ENCODE data around the gene NEDD9. TPM values are rescaled to one million over a fixed set of nuclear protein-coding genes. Genes with fewer than 3 reads are reported as not detected.

The NEDD9 gene
- total and polyA plus RNA-seq, 2 of the 13 experiments (the other 11 are each of a cell fraction or from before 2014, with no cell fraction given), result 27.1 to 389 TPM

DNA sequence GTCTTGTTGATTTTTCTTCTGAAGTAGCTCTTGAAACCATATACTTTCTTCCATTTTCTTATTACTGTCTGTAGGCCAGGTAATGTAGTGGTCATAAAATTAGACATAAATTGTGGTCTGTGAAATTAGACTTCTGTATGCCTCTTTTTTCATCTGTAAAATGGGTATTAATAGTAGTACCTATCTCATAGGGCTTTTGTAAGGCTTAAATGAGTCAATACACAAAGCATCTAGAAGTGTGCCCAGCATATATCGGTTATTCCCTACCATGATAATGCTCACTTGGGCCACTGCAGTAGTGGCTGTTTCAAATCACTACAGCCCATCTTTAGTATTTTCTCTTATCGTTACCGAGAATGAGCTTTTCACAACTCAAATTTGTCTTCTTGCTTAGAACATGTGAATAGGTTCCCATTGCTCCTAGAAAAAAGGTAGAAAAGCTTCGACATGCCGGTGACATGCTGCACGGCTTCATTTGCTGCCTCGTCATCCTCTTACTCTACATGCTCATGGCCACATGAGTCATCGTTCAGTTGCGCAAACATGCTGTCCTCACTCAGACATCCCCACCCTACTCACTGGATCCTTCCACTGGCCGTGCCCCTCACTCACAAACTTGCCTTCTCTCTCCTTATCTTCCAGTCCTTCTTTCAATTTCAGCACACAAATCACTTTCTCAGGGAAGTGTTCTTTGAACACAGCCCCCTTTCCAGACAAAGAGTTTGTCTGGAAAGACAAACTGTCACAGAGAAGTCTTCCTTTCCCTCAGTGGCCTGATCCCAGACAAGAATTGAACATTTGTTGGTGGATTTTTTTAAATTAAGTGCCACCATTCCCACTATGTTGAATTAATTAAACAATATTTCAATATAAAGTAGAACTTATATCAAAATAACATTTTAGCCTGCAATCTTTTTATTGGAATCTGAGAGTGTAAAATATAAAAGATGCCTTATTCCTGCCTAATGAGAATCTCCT, 88.8 kb downstream of the NEDD9 start (continued):
- TF ChIP-seq, protein P1, sequence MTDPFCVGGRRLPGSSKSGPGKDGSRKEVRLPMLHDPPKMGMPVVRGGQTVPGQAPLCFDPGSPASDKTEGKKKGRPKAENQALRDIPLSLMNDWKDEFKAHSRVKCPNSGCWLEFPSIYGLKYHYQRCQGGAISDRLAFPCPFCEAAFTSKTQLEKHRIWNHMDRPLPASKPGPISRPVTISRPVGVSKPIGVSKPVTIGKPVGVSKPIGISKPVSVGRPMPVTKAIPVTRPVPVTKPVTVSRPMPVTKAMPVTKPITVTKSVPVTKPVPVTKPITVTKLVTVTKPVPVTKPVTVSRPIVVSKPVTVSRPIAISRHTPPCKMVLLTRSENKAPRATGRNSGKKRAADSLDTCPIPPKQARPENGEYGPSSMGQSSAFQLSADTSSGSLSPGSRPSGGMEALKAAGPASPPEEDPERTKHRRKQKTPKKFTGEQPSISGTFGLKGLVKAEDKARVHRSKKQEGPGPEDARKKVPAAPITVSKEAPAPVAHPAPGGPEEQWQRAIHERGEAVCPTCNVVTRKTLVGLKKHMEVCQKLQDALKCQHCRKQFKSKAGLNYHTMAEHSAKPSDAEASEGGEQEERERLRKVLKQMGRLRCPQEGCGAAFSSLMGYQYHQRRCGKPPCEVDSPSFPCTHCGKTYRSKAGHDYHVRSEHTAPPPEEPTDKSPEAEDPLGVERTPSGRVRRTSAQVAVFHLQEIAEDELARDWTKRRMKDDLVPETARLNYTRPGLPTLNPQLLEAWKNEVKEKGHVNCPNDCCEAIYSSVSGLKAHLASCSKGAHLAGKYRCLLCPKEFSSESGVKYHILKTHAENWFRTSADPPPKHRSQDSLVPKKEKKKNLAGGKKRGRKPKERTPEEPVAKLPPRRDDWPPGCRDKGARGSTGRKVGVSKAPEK (CRISPR knock-in tag; IDR thresholded peaks at IDR 0.05; ENCODE audit: borderline replicate concordance), result no peak
- TF ChIP-seq, protein P2, sequence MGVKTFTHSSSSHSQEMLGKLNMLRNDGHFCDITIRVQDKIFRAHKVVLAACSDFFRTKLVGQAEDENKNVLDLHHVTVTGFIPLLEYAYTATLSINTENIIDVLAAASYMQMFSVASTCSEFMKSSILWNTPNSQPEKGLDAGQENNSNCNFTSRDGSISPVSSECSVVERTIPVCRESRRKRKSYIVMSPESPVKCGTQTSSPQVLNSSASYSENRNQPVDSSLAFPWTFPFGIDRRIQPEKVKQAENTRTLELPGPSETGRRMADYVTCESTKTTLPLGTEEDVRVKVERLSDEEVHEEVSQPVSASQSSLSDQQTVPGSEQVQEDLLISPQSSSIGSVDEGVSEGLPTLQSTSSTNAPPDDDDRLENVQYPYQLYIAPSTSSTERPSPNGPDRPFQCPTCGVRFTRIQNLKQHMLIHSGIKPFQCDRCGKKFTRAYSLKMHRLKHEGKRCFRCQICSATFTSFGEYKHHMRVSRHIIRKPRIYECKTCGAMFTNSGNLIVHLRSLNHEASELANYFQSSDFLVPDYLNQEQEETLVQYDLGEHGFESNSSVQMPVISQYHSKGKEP (CRISPR knock-in tag; IDR thresholded peaks at IDR 0.05), result no peak
- TF ChIP-seq YEATS4 (CRISPR knock-in tag; IDR thresholded peaks at IDR 0.05; ENCODE audit: borderline replicate concordance) (no peak; the same call in 1 of the 2 replicates), ZFP62 (CRISPR knock-in tag; IDR thresholded peaks at IDR 0.05) (no peak), ESRRA (CRISPR knock-in tag; IDR thresholded peaks at IDR 0.05; ENCODE audit: low read depth) (no peak), ZFP36L1 (CRISPR knock-in tag; IDR thresholded peaks at IDR 0.05) (peak; percentile 87; the same call in 1 of the 2 replicates), SALL2 (CRISPR knock-in tag; IDR thresholded peaks at IDR 0.05) (no peak)
- TF ChIP-seq, protein P3, sequence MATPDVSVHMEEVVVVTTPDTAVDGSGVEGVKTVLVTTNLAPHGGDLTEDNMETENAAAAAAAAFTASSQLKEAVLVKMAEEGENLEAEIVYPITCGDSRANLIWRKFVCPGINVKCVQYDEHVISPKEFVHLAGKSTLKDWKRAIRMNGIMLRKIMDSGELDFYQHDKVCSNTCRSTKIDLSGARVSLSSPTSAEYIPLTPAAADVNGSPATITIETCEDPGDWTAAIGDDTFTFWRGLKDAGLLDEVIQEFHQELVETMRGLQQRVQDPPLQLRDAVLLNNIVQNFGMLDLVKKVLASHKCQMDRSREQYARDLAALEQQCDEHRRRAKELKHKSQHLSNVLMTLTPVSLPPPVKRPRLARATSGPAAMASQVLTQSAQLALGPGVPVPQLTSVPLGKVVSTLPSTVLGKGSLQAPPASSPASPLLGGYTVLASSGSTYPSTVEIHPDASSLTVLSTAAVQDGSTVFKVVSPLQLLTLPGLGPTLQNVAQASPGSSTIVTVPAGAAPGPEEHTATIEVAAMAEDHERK (CRISPR knock-in tag; IDR thresholded peaks at IDR 0.05; ENCODE audit: low read depth), result no peak
- TF ChIP-seq, protein P4, sequence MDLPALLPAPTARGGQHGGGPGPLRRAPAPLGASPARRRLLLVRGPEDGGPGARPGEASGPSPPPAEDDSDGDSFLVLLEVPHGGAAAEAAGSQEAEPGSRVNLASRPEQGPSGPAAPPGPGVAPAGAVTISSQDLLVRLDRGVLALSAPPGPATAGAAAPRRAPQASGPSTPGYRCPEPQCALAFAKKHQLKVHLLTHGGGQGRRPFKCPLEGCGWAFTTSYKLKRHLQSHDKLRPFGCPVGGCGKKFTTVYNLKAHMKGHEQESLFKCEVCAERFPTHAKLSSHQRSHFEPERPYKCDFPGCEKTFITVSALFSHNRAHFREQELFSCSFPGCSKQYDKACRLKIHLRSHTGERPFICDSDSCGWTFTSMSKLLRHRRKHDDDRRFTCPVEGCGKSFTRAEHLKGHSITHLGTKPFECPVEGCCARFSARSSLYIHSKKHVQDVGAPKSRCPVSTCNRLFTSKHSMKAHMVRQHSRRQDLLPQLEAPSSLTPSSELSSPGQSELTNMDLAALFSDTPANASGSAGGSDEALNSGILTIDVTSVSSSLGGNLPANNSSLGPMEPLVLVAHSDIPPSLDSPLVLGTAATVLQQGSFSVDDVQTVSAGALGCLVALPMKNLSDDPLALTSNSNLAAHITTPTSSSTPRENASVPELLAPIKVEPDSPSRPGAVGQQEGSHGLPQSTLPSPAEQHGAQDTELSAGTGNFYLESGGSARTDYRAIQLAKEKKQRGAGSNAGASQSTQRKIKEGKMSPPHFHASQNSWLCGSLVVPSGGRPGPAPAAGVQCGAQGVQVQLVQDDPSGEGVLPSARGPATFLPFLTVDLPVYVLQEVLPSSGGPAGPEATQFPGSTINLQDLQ (CRISPR knock-in tag; IDR thresholded peaks at IDR 0.05), result no peak
- TF ChIP-seq, protein P5, sequence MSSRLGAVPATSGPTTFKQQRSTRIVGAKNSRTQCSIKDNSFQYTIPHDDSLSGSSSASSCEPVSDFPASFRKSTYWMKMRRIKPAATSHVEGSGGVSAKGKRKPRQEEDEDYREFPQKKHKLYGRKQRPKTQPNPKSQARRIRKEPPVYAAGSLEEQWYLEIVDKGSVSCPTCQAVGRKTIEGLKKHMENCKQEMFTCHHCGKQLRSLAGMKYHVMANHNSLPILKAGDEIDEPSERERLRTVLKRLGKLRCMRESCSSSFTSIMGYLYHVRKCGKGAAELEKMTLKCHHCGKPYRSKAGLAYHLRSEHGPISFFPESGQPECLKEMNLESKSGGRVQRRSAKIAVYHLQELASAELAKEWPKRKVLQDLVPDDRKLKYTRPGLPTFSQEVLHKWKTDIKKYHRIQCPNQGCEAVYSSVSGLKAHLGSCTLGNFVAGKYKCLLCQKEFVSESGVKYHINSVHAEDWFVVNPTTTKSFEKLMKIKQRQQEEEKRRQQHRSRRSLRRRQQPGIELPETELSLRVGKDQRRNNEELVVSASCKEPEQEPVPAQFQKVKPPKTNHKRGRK (CRISPR knock-in tag; IDR thresholded peaks at IDR 0.05), result no peak
- TF ChIP-seq, protein P6, sequence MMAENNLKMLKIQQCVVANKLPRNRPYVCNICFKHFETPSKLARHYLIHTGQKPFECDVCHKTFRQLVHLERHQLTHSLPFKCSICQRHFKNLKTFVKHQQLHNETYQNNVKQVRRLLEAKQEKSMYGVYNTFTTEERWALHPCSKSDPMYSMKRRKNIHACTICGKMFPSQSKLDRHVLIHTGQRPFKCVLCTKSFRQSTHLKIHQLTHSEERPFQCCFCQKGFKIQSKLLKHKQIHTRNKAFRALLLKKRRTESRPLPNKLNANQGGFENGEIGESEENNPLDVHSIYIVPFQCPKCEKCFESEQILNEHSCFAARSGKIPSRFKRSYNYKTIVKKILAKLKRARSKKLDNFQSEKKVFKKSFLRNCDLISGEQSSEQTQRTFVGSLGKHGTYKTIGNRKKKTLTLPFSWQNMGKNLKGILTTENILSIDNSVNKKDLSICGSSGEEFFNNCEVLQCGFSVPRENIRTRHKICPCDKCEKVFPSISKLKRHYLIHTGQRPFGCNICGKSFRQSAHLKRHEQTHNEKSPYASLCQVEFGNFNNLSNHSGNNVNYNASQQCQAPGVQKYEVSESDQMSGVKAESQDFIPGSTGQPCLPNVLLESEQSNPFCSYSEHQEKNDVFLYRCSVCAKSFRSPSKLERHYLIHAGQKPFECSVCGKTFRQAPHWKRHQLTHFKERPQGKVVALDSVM (CRISPR knock-in tag; IDR thresholded peaks at IDR 0.05), result no peak
- TF ChIP-seq, protein P7, sequence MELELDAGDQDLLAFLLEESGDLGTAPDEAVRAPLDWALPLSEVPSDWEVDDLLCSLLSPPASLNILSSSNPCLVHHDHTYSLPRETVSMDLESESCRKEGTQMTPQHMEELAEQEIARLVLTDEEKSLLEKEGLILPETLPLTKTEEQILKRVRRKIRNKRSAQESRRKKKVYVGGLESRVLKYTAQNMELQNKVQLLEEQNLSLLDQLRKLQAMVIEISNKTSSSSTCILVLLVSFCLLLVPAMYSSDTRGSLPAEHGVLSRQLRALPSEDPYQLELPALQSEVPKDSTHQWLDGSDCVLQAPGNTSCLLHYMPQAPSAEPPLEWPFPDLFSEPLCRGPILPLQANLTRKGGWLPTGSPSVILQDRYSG (CRISPR knock-in tag; IDR thresholded peaks at IDR 0.05), result no peak

All from HepG2 (cell line).